Measurements from ENCODE around the gene SLC24A3. TPM values are rescaled to one million over a fixed set of nuclear protein-coding genes. Genes with fewer than 3 reads are reported as not detected.
A peak's percentile ranks its signal among the peaks of the same experiment; 100 is the strongest.

Gene SLC24A3
- total and polyA plus RNA-seq, 4 donors = 1.9 to 8.4 (median 5.8) TPM

- TF ChIP-seq, protein P1, sequence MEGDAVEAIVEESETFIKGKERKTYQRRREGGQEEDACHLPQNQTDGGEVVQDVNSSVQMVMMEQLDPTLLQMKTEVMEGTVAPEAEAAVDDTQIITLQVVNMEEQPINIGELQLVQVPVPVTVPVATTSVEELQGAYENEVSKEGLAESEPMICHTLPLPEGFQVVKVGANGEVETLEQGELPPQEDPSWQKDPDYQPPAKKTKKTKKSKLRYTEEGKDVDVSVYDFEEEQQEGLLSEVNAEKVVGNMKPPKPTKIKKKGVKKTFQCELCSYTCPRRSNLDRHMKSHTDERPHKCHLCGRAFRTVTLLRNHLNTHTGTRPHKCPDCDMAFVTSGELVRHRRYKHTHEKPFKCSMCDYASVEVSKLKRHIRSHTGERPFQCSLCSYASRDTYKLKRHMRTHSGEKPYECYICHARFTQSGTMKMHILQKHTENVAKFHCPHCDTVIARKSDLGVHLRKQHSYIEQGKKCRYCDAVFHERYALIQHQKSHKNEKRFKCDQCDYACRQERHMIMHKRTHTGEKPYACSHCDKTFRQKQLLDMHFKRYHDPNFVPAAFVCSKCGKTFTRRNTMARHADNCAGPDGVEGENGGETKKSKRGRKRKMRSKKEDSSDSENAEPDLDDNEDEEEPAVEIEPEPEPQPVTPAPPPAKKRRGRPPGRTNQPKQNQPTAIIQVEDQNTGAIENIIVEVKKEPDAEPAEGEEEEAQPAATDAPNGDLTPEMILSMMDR (IDR thresholded peaks at IDR 0.05; ENCODE audit: control extremely low read depth, extremely low read depth) = no peak
- H3K27me3 ChIP-seq (ENCODE audit: control insufficient read depth in 3 of 3, insufficient read depth in 3 of 3, low read length in 2 of 3) = peaks cover 0 to 2% (median 0%) of the 10 kb centered on the region in 3 donors
- H3K9me3 ChIP-seq (ENCODE audit: control insufficient read depth in 4 of 4, insufficient read depth in 3 of 4, low read length in 3 of 4) = no peaks in the 10 kb centered on the region
- 75 to 78% methylated on average over 6 of the region's 6 CpGs for WGBS, 2 donors
- H3K9ac ChIP-seq (ENCODE audit: insufficient read depth in 1 of 2, low read length in 2 of 2) = no peak overlapping the region
- no peak overlapping the region for H3K27ac ChIP-seq (ENCODE audit: low read depth in 1 of 2, low read length in 1 of 2)
- H3K36me3 ChIP-seq (ENCODE audit: control insufficient read depth in 4 of 4, insufficient read depth in 4 of 4, low read length in 4 of 4) = no peaks in the 10 kb centered on the region
- ATAC-seq (ENCODE audit: insufficient read depth, low FRiP score) (no peak), DNase-seq (no peak)
- peaks cover 0 to 8% (median 0%) of the 10 kb centered on the region in 5 donors for H3K4me1 ChIP-seq (ENCODE audit: control insufficient read depth in 5 of 5, insufficient read depth in 5 of 5, low read length in 5 of 5)
- no peak overlapping the region for H3K4me3 ChIP-seq
Observed at GRCh38 chr20:19543101-19543500, 330.7 kb downstream of the SLC24A3 start.

GRCh38 chr20:19544684-19545083 lies 332.2 kb downstream of the SLC24A3 start:
- Histone ChIP-seq H3K4me1 (ENCODE audit: control insufficient read depth in 5 of 5, insufficient read depth in 5 of 5, low read length in 5 of 5) (peaks cover 0 to 9% (median 0%) of the 10 kb centered on the region in 5 donors), H3K4me3 (no peak overlapping the region), H3K27me3 (ENCODE audit: control insufficient read depth in 3 of 3, insufficient read depth in 3 of 3, low read length in 2 of 3) (no peaks in the 10 kb centered on the region), H3K27ac (ENCODE audit: low read depth in 1 of 2, low read length in 1 of 2) (no peak overlapping the region), H3K9me3 (ENCODE audit: control insufficient read depth in 4 of 4, insufficient read depth in 3 of 4, low read length in 3 of 4) (no peaks in the 10 kb centered on the region), H3K36me3 (ENCODE audit: control insufficient read depth in 4 of 4, insufficient read depth in 4 of 4, low read length in 4 of 4) (no peaks in the 10 kb centered on the region), H3K9ac (ENCODE audit: insufficient read depth in 1 of 2, low read length in 2 of 2) (no peak overlapping the region)
- no peak for ATAC-seq (ENCODE audit: insufficient read depth, low FRiP score)
- 88 to 89% methylated on average over 7 of the region's 7 CpGs for WGBS, 2 donors
- DNase-seq = no peak
- TF ChIP-seq, protein P1 (IDR thresholded peaks at IDR 0.05; ENCODE audit: control extremely low read depth, extremely low read depth) = no peak

DNA sequence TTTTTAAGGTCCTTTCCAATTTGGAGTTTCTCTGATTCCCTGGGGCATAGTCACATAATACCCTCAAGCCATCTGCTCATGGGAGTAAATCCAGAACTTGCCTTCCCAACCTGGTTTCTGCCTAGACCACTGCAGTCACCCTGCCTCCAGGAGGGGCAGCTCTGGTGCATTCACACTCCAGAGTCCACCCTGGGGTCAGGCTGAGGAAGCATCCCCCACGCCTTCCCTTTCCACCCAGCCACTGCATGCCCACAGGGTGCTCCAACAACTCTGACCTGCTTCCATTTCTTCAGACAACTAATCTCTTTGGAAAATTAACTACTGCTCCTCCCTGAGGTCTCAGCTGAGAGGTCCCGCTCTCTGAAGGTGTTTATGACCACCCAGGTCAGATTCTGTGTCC lies 334.2 kb downstream of the SLC24A3 start:
- no peak overlapping the region for H3K27ac ChIP-seq (ENCODE audit: low read depth in 1 of 2, low read length in 1 of 2)
- peaks cover 0 to 17% (median 0%) of the 10 kb centered on the region in 5 donors for H3K4me1 ChIP-seq (ENCODE audit: control insufficient read depth in 5 of 5, insufficient read depth in 5 of 5, low read length in 5 of 5)
- no peaks in the 10 kb centered on the region for H3K27me3 ChIP-seq (ENCODE audit: control insufficient read depth in 3 of 3, insufficient read depth in 3 of 3, low read length in 2 of 3)
- no peaks in the 10 kb centered on the region for H3K9me3 ChIP-seq (ENCODE audit: control insufficient read depth in 4 of 4, insufficient read depth in 3 of 4, low read length in 3 of 4)
- no peaks in the 10 kb centered on the region for H3K36me3 ChIP-seq (ENCODE audit: control insufficient read depth in 4 of 4, insufficient read depth in 4 of 4, low read length in 4 of 4)
- TF ChIP-seq, protein P1 (IDR thresholded peaks at IDR 0.05; ENCODE audit: control extremely low read depth, extremely low read depth) = no peak
- 90 to 92% methylated on average over 2 of the region's 2 CpGs for WGBS, 2 donors
- H3K4me3 ChIP-seq = no peak overlapping the region
- ATAC-seq (ENCODE audit: insufficient read depth, low FRiP score) = no peak
- H3K9ac ChIP-seq (ENCODE audit: insufficient read depth in 1 of 2, low read length in 2 of 2) = no peak overlapping the region
- DNase-seq = no peak

- ATAC-seq (ENCODE audit: insufficient read depth, low FRiP score) = no peak
- H3K9me3 ChIP-seq (ENCODE audit: control insufficient read depth in 4 of 4, insufficient read depth in 3 of 4, low read length in 3 of 4) = no peaks in the 10 kb centered on the region
Observed at GRCh38 chr20:19547547-19547946, 335.1 kb downstream of the SLC24A3 start.

More at GRCh38 chr20:19547547-19547946, 335.1 kb downstream of the SLC24A3 start:
- Histone ChIP-seq H3K4me1 (ENCODE audit: control insufficient read depth in 5 of 5, insufficient read depth in 5 of 5, low read length in 5 of 5) (peaks cover 0 to 26% (median 0%) of the 10 kb centered on the region in 5 donors), H3K4me3 (no peak overlapping the region), H3K27me3 (ENCODE audit: control insufficient read depth in 3 of 3, insufficient read depth in 3 of 3, low read length in 2 of 3) (no peaks in the 10 kb centered on the region), H3K9ac (ENCODE audit: insufficient read depth in 1 of 2, low read length in 2 of 2) (no peak overlapping the region), H3K36me3 (ENCODE audit: control insufficient read depth in 4 of 4, insufficient read depth in 4 of 4, low read length in 4 of 4) (no peaks in the 10 kb centered on the region), H3K27ac (ENCODE audit: low read depth in 1 of 2, low read length in 1 of 2) (no peak overlapping the region)
- peak in 1 of 3 donors; percentile 22 for DNase-seq
- TF ChIP-seq, protein P1 (IDR thresholded peaks at IDR 0.05; ENCODE audit: control extremely low read depth, extremely low read depth) = no peak
- WGBS, 2 donors = 68 to 72% methylated on average over 4 of the region's 4 CpGs

Measured in lung (tissue), 12 donors.